NT2/D1 (cell line): ENCODE results near the gene F13A1.

Experiments used
- SUZ12 ChIP-seq: IDR thresholded peaks from 2 replicates; pipeline ENCODE4 v1.6.1; 2011; ENCODE audit not compliant: insufficient read length, insufficient read depth; ENCODE audit errors: extremely low read depth
- YY1 ChIP-seq: IDR thresholded peaks from 2 replicates; pipeline ENCODE4 v1.6.1; 2011; ENCODE audit not compliant: insufficient read length, insufficient read depth
- ZNF274 ChIP-seq: IDR thresholded peaks from 2 replicates; pipeline ENCODE4 v1.6.1; 2011; ENCODE audit warnings: mild to moderate bottlenecking, low read depth, low read length

DNA sequence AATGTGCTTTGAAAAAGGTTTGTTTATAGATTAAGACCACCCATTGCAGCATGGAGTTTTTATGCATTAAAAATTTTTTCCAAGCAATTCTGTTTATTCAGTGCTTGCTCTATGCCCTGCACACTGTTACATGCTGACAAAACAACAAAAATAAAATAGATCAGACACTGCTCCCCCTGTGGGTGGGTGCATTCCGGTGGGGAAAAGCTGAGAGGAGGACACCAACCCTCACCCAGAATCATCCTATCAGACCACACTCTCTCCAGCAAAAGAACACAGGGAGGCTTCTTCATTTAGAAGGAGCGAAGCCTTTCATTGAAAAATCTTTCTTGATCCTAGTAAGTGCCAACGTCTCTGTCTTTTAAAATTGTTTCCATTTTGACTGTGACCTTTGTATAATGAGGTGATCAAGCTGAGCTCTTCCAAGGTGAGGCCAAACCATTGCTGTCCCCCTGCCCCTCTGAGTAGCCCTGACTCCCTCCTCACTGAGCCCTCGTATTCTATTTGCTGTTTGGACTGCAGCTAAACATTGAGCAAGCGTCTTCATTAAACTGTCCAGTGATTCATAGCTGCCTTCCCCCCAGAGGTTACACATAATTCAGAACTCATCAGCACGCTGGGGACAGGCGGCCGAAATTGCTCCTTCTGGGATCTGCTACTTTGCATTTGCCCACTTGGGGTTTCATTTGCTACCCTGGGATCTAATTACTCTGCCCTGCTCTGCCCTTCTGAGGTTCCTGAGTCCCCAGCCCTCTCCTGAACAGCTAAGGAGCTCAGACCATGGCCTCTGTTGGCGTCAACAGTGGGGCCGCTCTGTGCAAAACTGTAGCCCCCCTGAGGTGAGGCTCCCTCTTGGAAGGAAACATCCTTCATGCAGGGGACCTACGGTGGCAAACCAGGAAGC lies 102.4 kb downstream of the F13A1 start:
- no peak for TF ChIP-seq YY1
- TF ChIP-seq ZNF274 = no peak
- TF ChIP-seq SUZ12 = no peak
